Liver (tissue), 2 donors: ENCODE measurements around the gene JDP2.

Experiments
- MAX ChIP-seq: IDR thresholded peaks from 2 replicates; pipeline ENCODE4 v1.6.1; 2016; ENCODE audit warnings: antibody characterized with exemption
- TF ChIP-seq, protein P1 (sequence below): fragments of 150-350 bp; IDR thresholded peaks from 2 replicates; pipeline ENCODE4 v1.5.1; 2017; ENCODE audit warnings: improper control_type of control experiment, low read depth, low read length; ENCODE audit not compliant: missing input control
- donor health status: healthy.

DNA sequence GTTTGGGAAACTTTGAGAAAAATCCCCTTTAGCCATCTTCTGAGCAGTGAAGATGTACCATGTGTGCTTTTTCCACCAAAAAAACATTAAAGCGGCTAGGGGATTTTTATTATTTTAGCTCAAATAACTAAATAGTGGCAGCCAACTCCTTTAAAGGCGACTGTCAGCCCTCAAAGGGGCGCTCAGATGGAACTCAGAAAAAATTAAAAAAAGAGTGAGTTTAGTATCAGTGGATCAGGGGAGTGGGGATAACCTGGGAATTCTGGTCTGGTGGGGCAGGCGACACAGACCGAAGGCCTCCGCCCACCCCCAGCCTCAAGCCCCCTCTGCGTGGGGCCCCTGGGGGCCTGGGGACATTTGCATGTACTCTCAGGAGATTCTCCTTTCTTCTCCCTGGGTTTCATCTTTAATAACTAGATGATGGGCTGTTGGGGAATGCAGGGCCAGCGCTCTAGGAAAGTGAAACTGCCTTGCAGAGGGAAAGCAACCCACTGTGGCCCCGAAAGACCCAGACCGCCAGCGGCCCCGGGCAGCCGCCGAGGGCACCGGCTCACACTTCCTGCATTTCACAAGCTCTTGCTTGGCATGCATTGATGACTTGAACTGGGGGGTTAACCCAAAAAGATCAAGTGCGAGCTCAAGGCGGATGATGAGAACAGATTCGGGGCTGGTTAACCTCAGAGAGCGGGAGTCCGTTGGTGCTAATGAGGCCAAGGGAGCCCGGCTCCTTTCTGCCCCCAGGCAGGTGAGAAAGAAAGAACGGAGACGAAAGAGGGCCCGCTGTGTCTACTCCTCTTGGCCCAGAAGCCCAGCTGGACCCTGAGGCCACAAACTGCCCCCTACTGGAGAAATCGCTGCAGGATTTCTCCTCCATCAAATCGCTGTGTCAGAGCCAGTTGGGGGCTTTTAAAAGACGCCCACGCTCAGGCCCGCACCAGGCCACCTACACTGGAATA, 87.1 kb downstream of the JDP2 start:
- TF ChIP-seq, protein P1, sequence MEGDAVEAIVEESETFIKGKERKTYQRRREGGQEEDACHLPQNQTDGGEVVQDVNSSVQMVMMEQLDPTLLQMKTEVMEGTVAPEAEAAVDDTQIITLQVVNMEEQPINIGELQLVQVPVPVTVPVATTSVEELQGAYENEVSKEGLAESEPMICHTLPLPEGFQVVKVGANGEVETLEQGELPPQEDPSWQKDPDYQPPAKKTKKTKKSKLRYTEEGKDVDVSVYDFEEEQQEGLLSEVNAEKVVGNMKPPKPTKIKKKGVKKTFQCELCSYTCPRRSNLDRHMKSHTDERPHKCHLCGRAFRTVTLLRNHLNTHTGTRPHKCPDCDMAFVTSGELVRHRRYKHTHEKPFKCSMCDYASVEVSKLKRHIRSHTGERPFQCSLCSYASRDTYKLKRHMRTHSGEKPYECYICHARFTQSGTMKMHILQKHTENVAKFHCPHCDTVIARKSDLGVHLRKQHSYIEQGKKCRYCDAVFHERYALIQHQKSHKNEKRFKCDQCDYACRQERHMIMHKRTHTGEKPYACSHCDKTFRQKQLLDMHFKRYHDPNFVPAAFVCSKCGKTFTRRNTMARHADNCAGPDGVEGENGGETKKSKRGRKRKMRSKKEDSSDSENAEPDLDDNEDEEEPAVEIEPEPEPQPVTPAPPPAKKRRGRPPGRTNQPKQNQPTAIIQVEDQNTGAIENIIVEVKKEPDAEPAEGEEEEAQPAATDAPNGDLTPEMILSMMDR, result no peak
- TF ChIP-seq MAX, result no peak
